K562 (cell line): Measurements from ENCODE around the gene GZF1. TPM values are rescaled to one million over a fixed set of nuclear protein-coding genes. Genes with fewer than 3 reads are reported as not detected.

ENCODE experiments used
- ARID4B ChIP-seq: sonication (generic); formaldehyde crosslinking; IDR thresholded peaks from 2 replicates; pipeline ENCODE4 v1.8.0; 2022; ENCODE audit warnings: mild to moderate bottlenecking, missing genetic modification reagents
- CCAR2 ChIP-seq: fragments of 200-400 bp; formaldehyde crosslinking; IDR thresholded peaks from 2 replicates; pipeline ENCODE4 v1.6.1; 2017; ENCODE audit warnings: mild to moderate bottlenecking, low read depth, low read length
- ETV6 ChIP-seq, 3 experiments: fragments of 150-350 bp in 1 of 3; sonication (generic) in 1 of 3; formaldehyde crosslinking in 1 of 3; IDR thresholded peaks; 2 replicates each; pipeline versions ENCODE4 v1.6.1 to v1.8.0; 2014 to 2022; ENCODE audit warnings: borderline replicate concordance in 2 of 3, low read depth in 2 of 3, antibody characterized with exemption in 1 of 3, low read length in 1 of 3, mild to moderate bottlenecking in 1 of 3, missing genetic modification reagents in 1 of 3
- GTF2A2 ChIP-seq: IDR thresholded peaks from 2 replicates; pipeline ENCODE4 v1.6.1; 2016; ENCODE audit warnings: mild to moderate bottlenecking, missing genetic modification characterization, missing compliant biosample characterization
- NFE2L1 ChIP-seq: fragments of 450-650 bp; IDR thresholded peaks from 2 replicates; pipeline ENCODE4 v1.6.1; 2016; ENCODE audit warnings: missing genetic modification characterization, low read depth, mild to moderate bottlenecking, missing compliant biosample characterization, moderate library complexity, borderline replicate concordance
- SAFB2 ChIP-seq: fragments of 200-400 bp; formaldehyde crosslinking; IDR thresholded peaks from 2 replicates; pipeline ENCODE4 v1.6.1; 2018; ENCODE audit warnings: borderline replicate concordance, low read length, low read depth, moderate library complexity; ENCODE audit not compliant: severe bottlenecking
- SMARCC2 ChIP-seq: fragments of 450-650 bp; IDR thresholded peaks from 2 replicates; pipeline ENCODE4 v1.6.1; 2017; ENCODE audit warnings: antibody characterized with exemption, moderate library complexity, mild to moderate bottlenecking, low read depth
- ZNF778 ChIP-seq: fragments of 450-650 bp; formaldehyde crosslinking; IDR thresholded peaks from 2 replicates; pipeline ENCODE4 v1.4.0; 2020; ENCODE audit warnings: mild to moderate bottlenecking, moderate library complexity
- polyA plus RNA-seq, 8 experiments: library from polyadenylated mRNA; depleted of rRNA in 4 of 8; stranded (reverse) in 5 of 8; unstranded in 3 of 8; fragments of >200 nt; fragmentation: Nextera tagmentation in 2 of 8; fragmentation: Illumina TruSeq in 1 of 8; extraction: Ambion mirVana in 2 of 8; extraction: Trizol in 1 of 8; gene quantifications; 2 replicates each; pipeline versions ENCODE4 v1.2.1 to v1.2.3, GENCODE V29; 2011 to 2014; ENCODE audit warnings: inconsistent platforms in 1 of 8, missing spikeins in 1 of 8
- total RNA-seq, 7 experiments: library from RNA; depleted of rRNA in 6 of 7; stranded (reverse); fragments of >200 nt in 6 of 7; fragmentation: Illumina TruSeq in 2 of 7; extraction: Trizol in 2 of 7; gene quantifications; 2 replicates each; pipeline versions ENCODE4 v1.2.1 to v1.2.3, GENCODE V29; 2011 to 2021; ENCODE audit warnings: low replicate concordance in 1 of 7
- TF ChIP-seq, protein P1 (sequence below): fragments of 200-600 bp; sonication (generic); IDR thresholded peaks from one replicate; pipeline ENCODE4 v1.6.1; 2012; ENCODE audit warnings: mild to moderate bottlenecking, low read depth, low read length, inconsistent platforms

The GZF1 gene
- total and polyA plus RNA-seq, 9 of the 15 experiments (the other 6 are each of a cell fraction or from before 2014, with no cell fraction given), result 1.2 to 15.7 (median 7.4) TPM

GRCh38 chr20:23350196-23350903, 11.6 kb upstream of the GZF1 start, which contains the start of gene NXT1 (continued):
- TF ChIP-seq, protein P1, sequence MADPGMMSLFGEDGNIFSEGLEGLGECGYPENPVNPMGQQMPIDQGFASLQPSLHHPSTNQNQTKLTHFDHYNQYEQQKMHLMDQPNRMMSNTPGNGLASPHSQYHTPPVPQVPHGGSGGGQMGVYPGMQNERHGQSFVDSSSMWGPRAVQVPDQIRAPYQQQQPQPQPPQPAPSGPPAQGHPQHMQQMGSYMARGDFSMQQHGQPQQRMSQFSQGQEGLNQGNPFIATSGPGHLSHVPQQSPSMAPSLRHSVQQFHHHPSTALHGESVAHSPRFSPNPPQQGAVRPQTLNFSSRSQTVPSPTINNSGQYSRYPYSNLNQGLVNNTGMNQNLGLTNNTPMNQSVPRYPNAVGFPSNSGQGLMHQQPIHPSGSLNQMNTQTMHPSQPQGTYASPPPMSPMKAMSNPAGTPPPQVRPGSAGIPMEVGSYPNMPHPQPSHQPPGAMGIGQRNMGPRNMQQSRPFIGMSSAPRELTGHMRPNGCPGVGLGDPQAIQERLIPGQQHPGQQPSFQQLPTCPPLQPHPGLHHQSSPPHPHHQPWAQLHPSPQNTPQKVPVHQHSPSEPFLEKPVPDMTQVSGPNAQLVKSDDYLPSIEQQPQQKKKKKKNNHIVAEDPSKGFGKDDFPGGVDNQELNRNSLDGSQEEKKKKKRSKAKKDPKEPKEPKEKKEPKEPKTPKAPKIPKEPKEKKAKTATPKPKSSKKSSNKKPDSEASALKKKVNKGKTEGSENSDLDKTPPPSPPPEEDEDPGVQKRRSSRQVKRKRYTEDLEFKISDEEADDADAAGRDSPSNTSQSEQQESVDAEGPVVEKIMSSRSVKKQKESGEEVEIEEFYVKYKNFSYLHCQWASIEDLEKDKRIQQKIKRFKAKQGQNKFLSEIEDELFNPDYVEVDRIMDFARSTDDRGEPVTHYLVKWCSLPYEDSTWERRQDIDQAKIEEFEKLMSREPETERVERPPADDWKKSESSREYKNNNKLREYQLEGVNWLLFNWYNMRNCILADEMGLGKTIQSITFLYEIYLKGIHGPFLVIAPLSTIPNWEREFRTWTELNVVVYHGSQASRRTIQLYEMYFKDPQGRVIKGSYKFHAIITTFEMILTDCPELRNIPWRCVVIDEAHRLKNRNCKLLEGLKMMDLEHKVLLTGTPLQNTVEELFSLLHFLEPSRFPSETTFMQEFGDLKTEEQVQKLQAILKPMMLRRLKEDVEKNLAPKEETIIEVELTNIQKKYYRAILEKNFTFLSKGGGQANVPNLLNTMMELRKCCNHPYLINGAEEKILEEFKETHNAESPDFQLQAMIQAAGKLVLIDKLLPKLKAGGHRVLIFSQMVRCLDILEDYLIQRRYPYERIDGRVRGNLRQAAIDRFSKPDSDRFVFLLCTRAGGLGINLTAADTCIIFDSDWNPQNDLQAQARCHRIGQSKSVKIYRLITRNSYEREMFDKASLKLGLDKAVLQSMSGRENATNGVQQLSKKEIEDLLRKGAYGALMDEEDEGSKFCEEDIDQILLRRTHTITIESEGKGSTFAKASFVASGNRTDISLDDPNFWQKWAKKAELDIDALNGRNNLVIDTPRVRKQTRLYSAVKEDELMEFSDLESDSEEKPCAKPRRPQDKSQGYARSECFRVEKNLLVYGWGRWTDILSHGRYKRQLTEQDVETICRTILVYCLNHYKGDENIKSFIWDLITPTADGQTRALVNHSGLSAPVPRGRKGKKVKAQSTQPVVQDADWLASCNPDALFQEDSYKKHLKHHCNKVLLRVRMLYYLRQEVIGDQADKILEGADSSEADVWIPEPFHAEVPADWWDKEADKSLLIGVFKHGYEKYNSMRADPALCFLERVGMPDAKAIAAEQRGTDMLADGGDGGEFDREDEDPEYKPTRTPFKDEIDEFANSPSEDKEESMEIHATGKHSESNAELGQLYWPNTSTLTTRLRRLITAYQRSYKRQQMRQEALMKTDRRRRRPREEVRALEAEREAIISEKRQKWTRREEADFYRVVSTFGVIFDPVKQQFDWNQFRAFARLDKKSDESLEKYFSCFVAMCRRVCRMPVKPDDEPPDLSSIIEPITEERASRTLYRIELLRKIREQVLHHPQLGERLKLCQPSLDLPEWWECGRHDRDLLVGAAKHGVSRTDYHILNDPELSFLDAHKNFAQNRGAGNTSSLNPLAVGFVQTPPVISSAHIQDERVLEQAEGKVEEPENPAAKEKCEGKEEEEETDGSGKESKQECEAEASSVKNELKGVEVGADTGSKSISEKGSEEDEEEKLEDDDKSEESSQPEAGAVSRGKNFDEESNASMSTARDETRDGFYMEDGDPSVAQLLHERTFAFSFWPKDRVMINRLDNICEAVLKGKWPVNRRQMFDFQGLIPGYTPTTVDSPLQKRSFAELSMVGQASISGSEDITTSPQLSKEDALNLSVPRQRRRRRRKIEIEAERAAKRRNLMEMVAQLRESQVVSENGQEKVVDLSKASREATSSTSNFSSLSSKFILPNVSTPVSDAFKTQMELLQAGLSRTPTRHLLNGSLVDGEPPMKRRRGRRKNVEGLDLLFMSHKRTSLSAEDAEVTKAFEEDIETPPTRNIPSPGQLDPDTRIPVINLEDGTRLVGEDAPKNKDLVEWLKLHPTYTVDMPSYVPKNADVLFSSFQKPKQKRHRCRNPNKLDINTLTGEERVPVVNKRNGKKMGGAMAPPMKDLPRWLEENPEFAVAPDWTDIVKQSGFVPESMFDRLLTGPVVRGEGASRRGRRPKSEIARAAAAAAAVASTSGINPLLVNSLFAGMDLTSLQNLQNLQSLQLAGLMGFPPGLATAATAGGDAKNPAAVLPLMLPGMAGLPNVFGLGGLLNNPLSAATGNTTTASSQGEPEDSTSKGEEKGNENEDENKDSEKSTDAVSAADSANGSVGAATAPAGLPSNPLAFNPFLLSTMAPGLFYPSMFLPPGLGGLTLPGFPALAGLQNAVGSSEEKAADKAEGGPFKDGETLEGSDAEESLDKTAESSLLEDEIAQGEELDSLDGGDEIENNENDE, result no peak
- TF ChIP-seq SAFB2, result no peak
- TF ChIP-seq ARID4B (CRISPR knock-in tag), result peak; percentile 75
- TF ChIP-seq CCAR2, result no peak
- TF ChIP-seq SMARCC2, result no peak
- TF ChIP-seq GTF2A2, result no peak
- no peak for TF ChIP-seq ETV6 (IDR thresholded peaks at IDR 0.05; ENCODE audit: borderline replicate concordance in 1 of 2, low read depth in 2 of 2, low read length in 1 of 2)
- TF ChIP-seq ETV6 (CRISPR knock-in tag; IDR thresholded peaks at IDR 0.05; ENCODE audit: borderline replicate concordance), result no peak; the same call in 1 of the 2 replicates
- TF ChIP-seq ZNF778 (CRISPR knock-in tag), result no peak
- no peak for TF ChIP-seq NFE2L1
